ENCODE data around the gene GABPB2.

GABPB2 gene

GRCh38 chr1:151133018-151133806 is 62.7 kb downstream of the GABPB2 start:
- DNase-seq (ENCODE audit: low spot score): peak; percentile 7

DNA sequence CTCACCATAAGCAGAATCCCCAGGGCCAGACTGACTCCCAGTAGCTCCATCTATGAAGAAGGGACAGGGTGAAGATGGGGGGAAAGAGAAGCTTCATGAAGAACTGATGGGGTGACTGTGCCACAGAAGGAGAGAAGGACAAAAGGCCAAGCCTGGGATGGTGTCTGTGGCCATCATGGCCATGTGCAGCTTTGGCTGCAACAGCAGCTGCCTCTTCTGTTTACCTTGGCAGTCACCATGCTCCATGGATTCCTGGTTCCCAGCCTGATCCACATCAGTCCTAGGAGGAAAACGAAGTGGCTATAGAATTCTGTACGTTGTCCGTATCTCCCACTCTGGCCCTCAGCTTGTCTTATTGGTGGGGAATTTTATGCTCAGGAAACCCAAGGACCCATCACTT is 63.8 kb downstream of the GABPB2 start:
- peak; percentile 6 for DNase-seq (ENCODE audit: low spot score)

DNA sequence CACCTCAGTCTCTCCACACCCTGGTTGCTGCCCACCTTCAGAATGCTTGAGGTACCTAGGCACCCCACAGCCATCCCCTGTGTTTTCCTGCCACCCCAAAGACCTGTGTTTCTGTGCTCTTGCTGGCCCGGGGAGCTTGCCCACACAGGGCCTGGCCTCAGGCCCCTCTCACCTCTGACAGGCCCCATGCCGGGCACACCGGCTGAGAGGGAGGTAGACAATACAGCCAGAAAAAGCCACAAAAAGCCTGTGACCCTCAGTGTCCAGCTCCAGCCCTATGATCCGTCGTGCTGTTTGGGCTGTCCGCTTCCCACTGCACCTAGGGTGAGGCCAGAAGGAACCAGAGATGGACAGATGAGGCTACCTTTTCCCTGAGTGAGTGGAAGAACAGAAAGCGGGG is 64.4 kb downstream of the GABPB2 start:
- no peak for DNase-seq (ENCODE audit: low spot score)

- peak; percentile 42 for DNase-seq (ENCODE audit: low spot score)
These were observed 65.1 kb downstream of the GABPB2 start for GRCh38 chr1:151135433-151136385.

GRCh38 chr1:151137789-151138188 is 67.2 kb downstream of the GABPB2 start:
- no peak for DNase-seq (ENCODE audit: low spot score)

DNA sequence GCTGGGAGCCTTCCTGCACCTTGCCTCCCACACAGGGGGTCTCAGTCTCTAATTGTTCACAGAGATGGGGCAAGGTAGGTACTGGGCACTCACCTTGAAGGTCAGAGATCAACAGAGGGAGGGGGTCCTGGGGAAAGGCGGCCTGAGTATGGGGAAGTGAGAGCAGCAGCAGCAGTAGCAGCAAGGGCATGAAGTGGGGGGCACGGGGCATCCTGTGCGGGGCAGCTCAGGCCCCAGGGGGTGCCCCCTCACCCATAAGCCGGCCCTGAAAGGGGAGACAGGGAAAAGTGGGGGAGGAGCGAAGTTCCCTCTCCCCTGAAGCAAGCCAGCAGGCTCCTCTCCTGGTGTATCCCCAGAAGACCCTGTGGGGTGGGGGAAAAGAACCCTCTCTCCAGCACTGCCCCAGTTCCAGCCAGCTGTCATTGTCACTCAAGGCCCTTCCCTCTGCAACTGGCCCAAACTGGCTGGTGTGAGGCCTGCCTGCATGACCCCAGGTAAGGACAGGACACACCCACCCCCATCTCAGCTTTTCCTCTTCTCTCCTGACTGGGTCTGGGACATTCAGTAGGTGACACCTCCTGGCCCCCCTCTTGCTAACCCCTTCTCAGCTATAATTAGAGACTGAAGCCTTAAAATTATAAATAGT is 72.0 kb downstream of the GABPB2 start:
- DNase-seq (ENCODE audit: low spot score): no peak

DNA sequence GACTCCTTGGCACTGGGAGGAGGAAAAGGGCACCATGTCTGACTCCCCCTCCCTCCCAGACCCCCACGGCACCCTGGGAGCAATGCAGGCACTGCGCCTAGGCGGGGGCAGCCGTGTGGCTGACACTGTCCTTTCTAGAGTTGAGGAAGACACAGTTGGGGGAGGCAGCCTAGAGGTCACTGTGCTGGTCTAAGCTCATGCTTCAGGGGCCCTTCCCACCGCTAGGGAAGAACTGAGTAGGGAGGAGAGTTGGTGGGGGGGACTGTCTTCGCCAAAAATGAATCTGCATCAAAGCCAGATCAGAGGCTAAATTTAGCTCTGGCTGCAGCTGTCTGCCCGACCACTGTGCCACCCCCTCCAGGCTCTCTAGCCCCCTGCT is 72.5 kb downstream of the GABPB2 start:
- no peak for DNase-seq (ENCODE audit: low spot score)

DNA sequence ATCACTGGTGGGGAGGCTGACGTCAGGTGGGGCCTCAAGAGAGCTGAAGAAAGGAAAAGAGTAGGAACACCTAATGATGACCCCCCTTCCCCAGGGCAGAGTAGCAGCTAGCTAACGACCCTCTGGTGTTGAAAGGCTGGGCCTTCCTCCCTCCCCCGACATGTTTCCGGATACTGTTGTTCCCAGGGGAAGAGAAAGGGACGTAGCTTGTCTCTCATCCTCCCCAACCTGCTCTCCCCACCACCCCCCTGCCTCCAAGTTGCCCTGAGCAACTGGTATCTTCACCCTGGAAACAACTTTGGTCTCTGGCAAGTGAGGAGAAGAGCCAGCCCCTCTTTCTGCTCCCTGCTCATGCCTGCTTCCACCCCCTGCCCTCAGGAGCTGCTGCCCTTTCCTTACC is 73.4 kb downstream of the GABPB2 start:
- DNase-seq (ENCODE audit: low spot score): no peak

GRCh38 chr1:151144474-151145303 is 74.1 kb downstream of the GABPB2 start:
- DNase-seq (ENCODE audit: low spot score): no peak

DNA sequence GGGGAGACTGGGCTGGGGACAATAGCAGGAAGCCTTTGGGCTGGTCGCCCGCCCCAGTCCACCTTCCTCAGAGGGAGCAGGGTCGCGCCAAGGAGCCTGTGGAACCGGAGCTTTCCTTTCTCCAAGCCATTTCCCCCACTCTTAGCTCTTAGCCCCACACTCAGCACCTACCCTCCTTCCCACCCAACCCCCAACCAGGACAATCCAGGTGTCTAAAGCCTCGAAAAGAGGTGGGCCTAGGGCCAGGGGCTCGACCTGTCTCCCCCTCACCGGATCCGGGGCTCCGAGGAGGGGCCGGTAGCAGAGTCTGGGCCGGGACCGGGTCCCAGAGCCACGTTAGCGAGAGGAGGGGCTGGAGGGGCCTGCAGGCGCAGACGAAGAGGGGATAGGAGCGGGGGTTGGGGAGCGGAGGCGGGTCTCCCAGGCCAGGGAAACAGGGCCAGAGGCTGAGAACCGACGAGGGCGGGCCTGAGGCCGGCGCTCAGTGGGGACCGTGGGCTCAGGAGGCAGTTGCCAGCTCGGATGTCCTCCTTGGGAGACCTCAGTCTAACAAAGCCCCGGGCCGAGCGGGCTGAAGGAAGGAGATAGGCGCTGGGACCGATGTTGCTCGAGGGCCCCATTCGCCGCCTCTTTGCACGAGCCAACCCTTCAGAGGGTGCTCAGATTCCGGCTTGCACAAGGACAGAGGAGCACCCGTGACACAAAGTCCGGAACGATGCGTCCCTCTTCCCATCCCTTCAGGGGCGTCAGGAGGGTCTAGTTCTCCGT is 74.9 kb downstream of the GABPB2 start:
- DNase-seq (ENCODE audit: low spot score): no peak

DNA sequence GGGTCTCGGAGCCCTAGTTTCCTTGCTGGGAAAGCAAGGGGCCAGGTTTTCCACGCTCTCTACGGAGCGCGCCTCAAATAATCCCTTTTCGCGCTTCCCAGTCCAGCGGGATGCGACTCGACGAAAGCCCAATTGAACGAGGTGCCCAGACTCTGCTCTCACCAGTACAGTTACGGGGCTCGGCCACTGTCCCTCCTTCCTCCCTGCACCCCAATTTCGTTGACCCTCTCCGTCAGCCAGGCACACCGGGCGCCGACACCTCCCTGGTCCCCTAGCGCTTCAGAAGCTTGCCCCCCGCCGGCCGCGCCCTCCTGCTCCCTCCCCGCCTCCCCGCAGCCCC is 75.5 kb downstream of the GABPB2 start:
- DNase-seq (ENCODE audit: low spot score): no peak

DNA sequence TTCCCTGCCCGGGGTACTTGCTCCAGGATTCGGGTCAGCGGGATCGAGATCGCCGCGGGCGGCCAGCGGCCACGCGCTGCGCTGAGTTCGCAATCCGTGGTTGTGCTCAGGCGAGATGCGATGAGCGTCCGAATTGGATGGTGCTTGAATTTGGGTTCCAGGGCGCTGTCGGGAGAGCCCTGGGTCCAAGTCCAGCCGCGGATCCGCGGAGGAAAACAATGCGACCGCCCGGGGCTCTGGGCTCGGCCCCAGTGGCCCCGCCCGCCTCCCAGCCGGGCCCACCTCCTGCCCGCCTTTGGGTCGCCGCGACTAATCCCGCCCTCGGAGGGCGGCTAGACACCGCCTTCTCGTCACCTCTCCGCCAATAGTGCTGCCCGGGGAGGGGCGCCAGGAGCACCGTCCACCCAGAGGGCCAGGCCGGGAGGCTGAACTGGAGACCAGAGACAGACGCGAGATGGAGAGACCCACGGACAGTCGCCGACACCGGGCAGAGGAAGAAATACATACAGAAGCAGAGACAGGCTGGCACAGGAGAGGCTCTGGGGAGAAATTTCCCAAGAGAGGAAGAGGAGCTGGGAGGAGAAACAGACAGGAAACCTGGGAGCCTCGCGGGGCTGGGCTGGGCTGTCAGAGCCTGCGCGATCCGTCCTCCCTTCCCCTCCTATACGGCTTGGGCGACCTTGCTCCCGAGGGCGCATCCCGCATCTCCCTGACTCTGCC is 76.0 kb downstream of the GABPB2 start, which contains the start of gene SEMA6C:
SEMA6C (minus strand) TSS at position 220 of the 720 bp plus-strand sequence. CDS start 4,010 bp downstream, outside the sequence.
- DNase-seq (ENCODE audit: low spot score): peak; percentile 93

GRCh38 chr1:151147132-151147503 is 76.6 kb downstream of the GABPB2 start:
- no peak for DNase-seq (ENCODE audit: low spot score)

GRCh38 chr1:151147665-151148064 is 77.1 kb downstream of the GABPB2 start:
- no peak for DNase-seq (ENCODE audit: low spot score)

DNA sequence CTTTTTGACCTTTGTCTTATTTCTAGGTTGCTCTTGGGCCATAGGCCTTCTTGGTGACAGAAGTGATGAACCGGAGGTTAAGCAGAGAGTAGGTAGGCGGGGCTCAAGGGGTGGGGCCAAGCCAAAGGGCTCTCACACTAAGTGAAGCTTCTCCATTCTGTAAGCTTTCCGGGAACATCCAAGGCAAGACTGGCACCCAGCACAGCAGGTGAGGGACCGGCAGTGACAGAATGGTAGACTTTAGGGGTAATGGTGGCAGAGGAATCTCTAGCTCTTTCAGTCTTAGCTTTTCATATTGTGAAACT is 85.9 kb downstream of the GABPB2 start, which contains the start of gene TNFAIP8L2:
TNFAIP8L2 (plus strand) TSS at position 135 of the 305 bp plus-strand sequence. CDS start 2,049 bp downstream, outside the sequence.
- DNase-seq (ENCODE audit: low spot score): no peak

DNA sequence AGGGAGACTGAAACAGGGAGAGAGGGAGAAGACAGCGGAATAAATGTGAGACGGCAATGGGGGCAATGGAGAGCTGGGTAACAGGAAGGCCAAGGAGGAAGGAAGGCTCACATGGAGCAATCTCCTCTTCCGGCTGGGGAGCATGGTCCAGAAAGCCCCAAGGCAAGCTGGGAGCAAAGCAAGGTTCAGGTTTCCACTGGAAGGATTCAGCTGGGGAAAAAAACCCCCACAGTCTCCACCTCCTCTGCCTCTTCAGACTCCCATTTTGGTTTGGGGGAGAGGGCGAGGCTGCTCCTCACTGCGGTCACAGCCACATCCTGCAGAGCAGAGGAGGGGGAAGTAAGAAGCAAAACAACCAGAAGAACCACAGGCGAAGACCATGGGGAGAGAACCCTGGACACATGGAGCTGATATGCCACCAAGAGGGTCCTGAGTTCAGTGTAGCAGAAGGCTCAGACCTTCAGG is 86.5 kb downstream of the GABPB2 start:
- no peak for DNase-seq (ENCODE audit: low spot score)

GRCh38 chr1:151158326-151158725 is 87.8 kb downstream of the GABPB2 start:
- no peak for DNase-seq (ENCODE audit: low spot score)

DNA sequence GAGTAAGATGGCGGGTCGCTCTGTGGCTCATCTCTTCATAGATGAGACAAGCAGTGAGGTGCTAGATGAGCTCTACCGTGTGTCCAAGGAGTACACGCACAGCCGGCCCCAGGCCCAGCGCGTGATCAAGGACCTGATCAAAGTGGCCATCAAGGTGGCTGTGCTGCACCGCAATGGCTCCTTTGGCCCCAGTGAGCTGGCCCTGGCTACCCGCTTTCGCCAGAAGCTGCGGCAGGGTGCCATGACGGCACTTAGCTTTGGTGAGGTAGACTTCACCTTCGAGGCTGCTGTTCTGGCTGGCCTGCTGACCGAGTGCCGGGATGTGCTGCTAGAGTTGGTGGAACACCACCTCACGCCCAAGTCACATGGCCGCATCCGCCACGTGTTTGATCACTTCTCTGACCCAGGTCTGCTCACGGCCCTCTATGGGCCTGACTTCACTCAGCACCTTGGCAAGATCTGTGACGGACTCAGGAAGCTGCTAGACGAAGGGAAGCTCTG is 88.2 kb downstream of the GABPB2 start:
- DNase-seq (ENCODE audit: low spot score): no peak

DNA sequence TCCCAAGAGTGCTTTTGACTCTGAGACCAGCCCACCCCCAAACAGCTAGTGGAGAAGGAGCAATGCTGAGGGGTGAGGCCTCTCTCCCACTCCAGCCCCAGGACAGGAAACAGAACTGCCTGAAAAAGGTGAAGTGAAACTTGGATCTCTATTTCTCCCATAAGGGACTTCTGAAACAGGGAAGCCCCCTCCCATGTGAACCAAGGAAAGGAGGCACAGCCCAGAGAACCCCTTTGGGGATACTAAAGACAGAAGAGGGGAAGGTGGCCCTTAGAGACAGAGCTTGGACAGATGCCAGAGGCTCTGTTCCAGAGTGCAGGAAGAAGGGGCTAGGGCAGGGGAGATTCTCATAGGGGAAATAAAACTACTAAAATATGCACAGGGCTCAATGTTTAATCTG is 88.8 kb downstream of the GABPB2 start:
- DNase-seq (ENCODE audit: low spot score): no peak

- no peak for DNase-seq (ENCODE audit: low spot score)
These were observed 94.2 kb downstream of the GABPB2 start for GRCh38 chr1:151164732-151165280.
